ENCODE results near the gene GGN.
"Not testable (repeated sequence)": the region's sequence is repeated elsewhere in the genome, so short reads cannot be mapped to it uniquely, and the experiment has no call there.

GGN gene

GRCh38 chr19:38386971-38387549 lies 774 bp downstream of the GGN start:
- peak; percentile 60 to 77 for DNase-seq

GRCh38 chr19:38386300-38386970 lies 1.4 kb downstream of the GGN start:
- no peak for DNase-seq

DNA sequence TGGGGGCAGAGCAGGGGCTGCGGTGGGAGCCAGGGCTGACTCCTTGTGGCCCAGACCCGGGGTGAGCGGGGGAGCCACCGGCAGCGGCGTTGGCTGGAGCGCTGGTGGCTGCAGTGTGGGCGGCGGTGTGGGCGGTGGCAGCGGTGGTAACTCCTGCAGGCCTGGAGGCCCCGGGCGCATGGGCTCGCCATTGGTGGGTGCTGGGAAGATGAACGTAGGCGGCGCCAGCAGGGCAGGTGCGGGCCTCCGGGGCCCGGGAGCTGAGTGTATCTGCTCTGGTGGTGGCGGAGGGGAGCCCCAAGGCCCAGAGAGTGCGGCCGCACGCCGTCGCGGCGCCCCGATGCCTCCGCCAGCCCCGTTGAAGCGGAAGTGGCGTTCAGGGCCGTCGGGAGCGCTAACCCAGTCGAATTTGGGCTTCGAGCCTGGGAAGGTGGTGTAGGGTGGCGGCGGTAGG lies 2.0 kb downstream of the GGN start:
- peak in 1 of 2 donors; percentile 14 for DNase-seq

DNA sequence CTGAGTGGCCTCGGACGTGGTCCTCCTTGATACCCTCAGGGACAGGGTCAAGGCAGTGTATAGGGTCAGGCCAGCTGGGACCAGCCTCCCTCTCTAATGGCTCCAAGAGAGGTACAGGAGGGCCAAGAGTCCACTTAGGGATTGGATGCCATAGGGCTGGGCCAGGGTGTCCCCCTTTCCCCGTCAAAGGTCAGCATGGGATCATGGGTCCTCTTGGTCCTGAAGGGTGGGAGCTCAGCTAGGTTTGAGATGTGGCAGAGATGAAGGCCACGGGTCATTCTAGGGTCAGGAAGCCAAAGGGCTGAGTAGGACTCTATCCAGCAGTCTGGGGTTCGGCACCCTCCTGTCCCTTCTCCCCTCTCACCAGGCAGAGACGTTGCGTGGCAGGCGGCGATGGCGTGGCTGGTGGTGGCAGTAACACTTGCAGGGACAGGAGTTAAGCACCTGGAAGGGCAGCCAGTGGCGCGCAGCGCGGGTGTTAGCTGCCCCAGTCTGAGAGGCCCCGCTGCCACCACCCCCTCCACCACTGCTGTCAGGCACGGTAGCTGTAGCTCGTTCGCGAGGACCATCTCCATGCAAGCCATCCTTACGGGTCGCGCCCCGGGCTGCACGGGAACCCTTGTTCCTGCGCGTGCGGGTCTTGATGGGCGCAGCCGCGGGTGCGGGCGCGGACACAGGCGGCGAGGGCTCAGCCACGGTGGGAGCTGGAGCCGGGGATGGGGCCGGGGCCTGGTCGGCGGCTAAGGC lies 2.6 kb downstream of the GGN start:
- no peak for DNase-seq

GRCh38 chr19:38384209-38385027 lies 3.4 kb downstream of the GGN start:
- DNase-seq: no peak

DNA sequence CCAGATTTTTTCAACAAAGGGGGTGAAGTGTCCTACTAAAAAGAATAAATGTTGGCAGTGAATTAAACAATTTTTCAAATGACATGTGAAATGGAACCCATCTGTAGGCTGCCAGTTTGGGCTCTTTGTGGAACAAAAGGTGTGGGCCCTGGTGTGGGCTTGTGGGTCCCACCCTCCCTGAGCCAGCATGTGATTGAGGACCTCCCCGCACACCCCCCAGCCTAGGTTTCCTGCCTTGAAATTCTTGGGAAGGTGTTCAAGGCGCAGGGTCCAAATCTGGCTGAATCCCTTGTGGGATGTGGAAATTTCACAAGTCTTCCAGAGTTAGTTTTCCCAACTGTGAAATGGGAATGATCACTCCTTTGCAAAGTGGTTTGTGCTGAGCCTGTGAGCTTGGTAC lies 4.1 kb downstream of the GGN start:
- DNase-seq: no peak

- no peak for DNase-seq
These were observed 4.7 kb downstream of the GGN start for GRCh38 chr19:38383184-38383583.

DNA sequence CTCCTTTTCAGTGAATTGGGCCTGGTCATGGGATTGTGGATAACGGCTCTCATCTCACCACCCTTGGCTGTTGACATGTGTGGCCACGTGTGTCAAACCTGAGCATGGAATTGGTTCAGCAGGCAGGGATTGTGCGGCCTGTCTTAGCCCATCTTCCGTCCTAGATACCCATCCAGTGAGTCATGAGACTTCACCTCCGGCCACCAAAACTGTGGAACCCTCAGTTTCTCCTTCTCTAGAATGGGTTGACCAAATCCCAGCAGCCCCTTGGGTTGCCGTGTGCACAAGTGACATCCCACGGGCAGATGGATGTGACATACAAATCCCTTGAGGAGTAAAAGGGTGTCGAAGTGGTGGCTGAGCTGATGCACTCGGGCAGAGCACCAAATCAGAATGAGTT lies 6.7 kb downstream of the GGN start:
- no peak for DNase-seq

DNA sequence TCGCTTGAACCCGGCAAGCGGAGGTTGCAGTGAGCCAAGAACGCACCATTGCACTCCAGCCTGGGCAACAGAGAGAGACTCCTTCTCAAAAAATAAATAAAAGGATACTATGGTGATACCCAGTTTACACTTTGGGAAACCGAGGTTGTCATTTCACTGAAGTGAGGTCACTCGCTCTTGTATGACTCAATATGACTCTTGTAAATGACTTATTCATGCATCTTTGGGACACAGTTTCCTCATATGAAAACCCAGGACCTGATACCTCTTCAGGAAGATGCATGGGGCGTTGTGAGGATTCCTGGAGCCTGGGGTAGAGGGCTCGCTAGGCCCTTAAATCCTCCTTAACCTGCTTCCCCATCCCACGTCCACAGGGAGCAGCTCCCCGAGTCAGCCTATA lies 9.0 kb downstream of the GGN start:
- no peak for DNase-seq

DNA sequence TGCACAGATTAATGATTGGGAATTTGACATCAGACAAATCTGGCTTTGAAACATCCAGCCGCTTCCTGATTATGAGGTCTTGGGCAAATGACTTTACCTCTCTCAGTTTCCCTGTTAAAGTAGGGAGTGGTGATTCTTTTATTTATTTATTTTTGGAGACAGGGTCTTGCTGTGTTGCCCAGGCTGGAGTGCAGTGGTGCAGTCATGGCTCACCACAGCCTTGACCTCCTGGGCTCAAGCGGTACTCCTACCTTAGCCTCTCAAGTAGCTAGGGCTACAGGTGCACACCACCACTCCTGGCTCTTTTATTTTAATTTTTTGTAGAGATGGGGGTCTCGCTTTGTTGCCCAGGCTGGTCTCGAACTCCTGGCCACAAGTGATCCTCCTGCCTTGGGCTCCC lies 10.8 kb downstream of the GGN start:
- DNase-seq: no peak

GRCh38 chr19:38376576-38376975 lies 11.3 kb downstream of the GGN start:
- DNase-seq: no peak

DNA sequence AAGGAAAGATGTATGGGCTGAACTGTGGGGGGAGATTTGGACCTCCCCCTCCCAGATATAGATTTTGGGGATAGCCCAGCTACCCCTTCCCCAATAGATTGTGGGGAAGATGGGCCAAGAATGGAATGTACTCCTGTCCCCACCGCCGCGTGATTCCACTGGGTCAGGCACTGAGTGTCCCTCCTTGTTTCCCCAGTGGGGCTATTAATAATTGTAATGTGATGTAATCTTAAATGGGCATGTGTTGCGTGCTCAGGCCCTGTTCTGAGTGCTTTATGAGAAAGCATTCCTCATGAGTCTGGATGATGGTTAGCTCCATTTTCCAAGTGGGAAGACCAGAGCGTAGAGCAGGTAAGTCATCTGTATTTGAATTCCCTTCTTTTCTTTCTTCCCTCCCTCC lies 12.1 kb downstream of the GGN start:
- no peak for DNase-seq

GRCh38 chr19:38375098-38375493 lies 12.7 kb downstream of the GGN start:
- no peak for DNase-seq

DNA sequence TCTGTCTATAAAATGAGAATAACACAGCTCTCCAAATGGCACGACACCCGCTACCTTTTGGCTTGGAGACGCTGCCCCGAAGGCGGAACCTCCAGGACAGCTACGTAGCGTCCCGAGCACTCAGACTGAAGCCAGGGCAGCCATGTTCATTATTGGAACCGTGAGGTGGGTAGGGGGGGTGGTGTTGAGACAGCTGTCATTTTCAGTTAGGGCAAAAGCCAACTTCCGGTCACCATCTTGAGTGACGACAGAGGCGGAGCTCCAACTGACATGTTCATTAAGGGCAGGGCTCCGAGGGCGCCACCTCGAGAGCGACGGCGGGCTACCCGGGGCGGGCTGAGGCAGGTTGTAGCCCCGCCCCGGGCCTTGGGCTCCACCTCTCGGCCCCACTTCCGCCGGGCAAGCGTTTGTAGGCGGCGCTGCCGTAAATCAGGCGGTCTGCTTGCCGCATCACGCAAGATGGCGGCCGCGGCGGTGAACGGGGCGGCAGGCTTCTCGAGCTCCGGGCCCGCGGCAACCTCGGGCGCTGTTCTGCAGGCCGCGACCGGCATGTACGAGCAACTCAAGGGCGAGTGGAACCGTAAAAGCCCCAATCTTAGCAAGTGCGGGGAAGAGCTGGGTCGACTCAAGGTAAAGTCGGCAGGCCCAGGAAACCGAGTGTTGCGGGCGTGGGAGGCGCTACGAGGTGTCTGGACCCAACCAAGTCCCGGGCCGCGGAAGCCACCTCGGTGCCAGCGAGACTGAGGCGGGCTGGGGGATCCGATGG lies 13.3 kb downstream of the GGN start, which contains the start of gene PSMD8:
Gene PSMD8, plus strand, starts transcription at position 240 of the 766 bp plus-strand sequence. Its CDS starts 31 bp downstream, at position 271.
- DNase-seq: peak; percentile 100

GRCh38 chr19:38373907-38374331 lies 13.9 kb downstream of the GGN start:
- no peak for DNase-seq

GRCh38 chr19:38371081-38371480 lies 16.8 kb downstream of the GGN start:
- DNase-seq: no peak

GRCh38 chr19:38370299-38370698 lies 17.5 kb downstream of the GGN start:
- DNase-seq: no peak

DNA sequence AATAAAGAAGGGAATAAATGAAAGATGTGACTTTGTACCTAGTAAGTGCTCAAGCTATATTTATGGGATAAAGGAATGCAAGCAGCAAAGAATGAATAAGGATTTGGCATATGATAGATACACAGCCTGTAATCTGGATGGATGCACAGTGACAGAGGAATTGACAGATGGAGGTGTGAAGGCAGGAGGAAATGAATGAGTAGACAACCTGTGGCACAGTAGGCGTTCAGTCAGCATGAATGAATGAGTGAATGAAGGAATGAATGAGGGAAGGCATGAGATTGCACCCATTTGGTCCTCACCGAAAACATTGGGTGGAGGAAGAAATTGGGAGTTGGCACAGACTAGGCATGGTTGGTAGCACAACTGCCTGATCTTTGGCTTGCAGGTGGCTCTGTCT lies 18.2 kb downstream of the GGN start:
- no peak for DNase-seq

GRCh38 chr19:38367041-38367440 lies 20.8 kb downstream of the GGN start:
- DNase-seq: no peak

- DNase-seq: not testable (repeated sequence)
These were observed 24.7 kb downstream of the GGN start for GRCh38 chr19:38362946-38363688.

Measured in inflammatory macrophage (primary cell).